Embryonic facial prominence (tissue), 1 donor: ENCODE results near the gene IFTAP.

Experiments used
- DNase-seq: peaks from one replicate; pipeline ENCODE4 v3.0.0-alpha.2; 2016; ENCODE audit errors: extremely low spot score

IFTAP gene

GRCh38 chr11:36598051-36598450 is 3.7 kb downstream of the IFTAP start, which contains the start of gene RAG2:
RAG2 (minus strand) TSS chr11:36598236; CDS start chr11:36594168, 4,068 bp downstream.
- no peak for DNase-seq

GRCh38 chr11:36600180-36600579 is 5.9 kb downstream of the IFTAP start:
- DNase-seq = no peak

GRCh38 chr11:36601155-36601554 is 6.9 kb downstream of the IFTAP start:
- DNase-seq = no peak

DNA sequence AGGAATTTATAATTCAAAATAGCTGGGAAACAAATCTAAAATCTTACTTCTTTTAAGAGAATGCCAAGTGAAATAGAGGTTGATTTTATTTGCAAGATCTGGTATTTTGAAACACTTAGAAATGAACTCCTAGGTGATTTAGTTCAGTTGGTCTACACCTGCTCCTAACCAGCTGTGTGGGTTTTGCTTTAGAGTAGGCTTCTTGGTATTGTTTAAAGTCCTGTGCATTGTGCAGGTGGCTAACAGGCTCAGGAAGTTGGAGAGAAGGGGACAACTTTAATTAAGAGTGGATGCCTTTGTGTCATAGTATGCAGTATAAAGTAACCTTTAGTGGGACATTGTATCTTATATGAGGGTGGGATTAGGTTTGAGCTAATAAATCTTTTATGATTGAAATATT is 7.8 kb downstream of the IFTAP start:
- no peak for DNase-seq

DNA sequence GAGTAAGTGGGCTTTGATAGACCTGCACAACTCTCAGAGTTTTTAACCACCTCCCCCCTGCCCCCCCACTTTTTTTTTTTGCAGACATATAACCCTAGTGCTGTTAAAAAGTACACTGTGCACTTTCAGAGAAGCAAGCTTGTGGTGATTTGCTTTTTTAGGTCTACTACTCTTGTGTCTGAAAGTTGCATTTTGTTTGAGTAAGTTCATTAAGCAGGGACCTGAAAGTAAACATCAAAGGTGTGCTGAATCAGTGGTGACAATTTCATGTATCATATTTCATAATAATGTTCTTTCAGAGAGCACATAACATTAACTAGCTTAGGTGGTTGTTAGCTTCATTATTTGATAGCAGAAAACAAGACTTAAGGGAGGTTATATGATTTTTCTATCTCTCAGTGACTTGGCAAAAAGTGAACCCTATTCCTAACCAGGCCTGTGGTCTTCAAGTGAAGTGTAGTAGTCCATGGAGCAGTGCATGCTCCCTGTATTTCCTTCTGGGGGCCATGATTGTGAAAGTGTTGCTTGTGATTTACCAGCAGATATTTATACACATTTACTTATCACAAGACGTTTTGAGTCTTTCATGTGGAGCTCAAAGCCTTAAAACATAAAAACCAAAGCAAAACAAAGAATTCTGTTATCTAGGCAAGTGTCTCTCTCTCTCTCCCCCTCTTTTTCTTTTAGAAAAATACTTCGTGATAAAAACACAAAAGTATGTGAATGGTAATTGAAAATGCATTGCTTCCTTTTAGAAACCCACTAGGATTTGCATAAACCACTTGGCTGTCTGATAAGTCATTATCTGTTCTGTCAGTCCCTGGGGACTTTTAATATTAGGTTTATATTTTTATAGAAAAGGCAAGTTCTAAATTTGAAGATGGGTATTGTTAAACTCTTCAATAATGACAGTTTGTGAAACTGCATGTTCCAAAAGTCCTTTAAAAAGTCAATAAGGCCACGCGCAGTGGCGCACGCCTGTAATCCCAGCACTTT is 11.2 kb downstream of the IFTAP start:
- DNase-seq = no peak

DNA sequence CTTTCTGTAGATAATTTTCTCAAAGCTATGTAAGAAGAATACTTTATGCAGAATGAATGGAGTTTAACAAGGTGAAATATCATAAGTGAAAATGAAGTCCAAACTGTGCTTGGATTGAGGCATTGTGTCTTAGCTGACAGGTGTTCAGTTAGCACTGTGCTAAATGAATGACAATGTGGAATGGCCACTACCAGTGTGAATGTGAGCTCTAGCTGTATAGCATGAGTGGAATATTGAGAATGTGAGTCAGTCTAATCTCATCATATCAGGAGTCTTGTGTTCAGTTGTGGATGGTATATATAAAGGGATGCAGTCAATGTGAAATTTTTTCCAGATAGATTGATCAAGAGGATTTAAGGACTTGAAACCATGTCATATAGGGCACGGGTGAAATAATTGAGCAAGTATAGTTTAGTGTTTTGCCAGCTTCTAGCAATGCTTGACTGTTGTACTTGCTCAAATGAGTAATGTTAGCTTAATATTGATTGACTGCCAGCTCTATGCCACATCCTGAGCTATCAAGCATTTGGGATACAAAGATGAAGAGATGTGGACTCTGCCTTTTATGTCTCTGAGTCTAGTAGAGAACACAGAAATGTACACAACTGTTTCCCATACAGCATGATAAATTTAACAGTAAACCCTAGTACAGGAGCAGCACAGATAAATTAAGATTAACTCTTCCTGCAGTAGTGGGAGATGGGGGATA is 14.3 kb downstream of the IFTAP start:
- DNase-seq = no peak

DNA sequence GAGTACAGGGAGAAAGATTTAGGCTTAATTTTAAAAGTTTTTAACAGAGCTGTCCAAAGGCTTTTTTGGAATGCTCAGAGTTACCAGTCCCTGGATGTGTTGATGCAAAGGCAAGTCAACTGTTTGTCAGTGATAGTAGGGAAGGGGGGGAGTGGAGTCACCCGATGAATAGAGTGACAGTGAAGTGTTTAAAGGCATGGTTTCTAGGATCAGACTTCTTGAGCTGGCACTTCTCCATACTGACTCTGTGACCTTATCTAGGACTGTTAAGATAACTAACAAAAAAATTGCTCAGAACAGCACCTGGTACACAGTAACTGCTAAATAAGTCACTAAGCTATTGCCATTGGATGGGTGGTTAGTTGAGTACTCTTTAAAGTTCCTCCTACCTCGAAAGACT is 15.1 kb downstream of the IFTAP start:
- no peak for DNase-seq

DNA sequence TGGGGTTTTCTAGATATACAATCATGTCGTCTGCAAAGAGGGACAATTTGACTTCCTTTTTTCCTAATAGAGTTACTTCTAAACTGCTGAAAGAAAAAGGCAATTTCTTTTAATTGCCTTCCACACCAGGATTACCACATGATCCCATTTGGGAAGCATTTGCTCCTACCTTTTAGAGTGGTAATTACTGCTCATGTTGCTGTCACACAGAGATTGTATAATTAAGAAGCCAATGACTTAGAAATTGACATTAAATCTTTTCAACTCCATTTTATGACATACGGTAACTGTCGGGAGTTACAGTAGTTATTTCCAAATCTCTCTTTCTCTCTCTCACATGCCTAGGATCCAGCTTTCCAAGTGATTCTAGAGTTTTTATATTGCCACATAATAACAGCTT is 21.5 kb downstream of the IFTAP start:
- DNase-seq = no peak

DNA sequence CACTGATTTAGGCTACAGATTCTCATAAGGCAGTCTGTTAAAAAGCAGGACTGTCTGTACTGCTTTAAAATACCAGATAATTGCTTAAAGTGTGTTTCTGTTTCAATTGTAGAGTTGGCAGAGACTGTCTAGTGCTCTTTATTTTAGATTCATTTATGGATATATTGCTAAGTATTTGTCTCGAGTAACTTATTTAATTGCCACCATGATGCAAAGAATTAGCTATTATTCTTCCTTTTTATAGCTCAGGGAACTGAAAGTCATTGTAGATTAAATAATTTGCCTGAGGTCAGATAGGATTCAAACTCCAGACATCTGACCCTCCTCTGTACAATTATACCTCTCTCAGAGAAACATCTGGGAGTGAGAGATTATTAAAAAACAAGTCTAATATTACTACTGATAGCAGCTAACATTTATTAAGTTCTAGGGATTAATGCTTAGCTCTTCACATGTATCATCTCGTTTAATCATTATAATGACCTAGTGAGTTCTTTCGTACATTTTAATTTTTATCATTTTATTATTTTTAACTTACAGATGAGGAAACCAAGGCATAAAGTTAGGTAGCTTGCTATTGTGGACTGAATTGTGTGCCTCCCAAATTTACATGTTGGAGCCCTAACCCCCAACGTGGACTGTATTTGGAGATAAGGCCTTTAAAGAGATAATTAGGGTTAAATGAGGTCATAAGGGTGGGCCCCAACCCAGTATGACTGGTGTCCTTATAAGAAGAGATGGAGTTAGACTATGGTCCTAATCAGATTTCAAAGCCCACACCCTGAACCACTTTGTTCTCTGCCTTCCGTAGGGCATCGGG is 23.5 kb downstream of the IFTAP start:
- no peak for DNase-seq

- no peak for DNase-seq
Observed at GRCh38 chr11:36618363-36619047, 24.2 kb downstream of the IFTAP start.

DNA sequence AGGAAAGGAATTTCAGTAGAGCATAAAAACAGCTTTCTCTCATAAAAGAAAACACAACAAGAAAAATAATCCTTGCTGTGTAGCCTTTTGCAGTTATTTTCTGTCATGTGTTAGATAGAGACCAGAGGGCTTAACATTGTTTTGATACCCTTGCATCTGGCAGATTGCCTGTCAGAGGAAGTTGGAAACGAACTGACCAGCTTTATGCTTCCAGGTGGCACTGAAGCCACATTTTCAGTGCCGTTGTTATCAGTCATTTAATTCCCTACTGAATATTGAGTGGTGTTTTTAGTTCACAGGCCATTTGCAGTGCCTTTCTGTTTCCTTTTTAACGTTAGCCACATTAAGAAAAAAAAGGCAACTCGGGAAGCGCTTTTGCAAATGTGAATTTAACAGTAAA is 25.2 kb downstream of the IFTAP start:
- no peak for DNase-seq

DNA sequence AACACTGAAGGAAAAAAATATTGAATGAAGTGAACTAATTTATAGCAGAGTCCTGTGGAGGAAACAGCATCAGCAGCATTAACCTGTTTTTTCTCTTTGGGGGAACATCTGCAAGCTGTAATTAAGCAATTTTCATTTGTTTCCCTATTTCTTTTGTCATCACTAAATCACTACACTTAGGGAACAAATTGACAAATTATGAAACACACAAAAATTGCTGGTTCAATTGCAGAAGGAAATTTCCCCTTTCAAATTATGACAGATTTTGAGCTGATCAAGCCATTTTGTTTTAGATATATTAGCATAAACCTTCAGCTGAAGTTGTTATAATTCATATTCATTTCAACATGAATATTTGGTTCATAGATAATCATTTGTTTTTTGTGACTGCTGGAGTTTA is 25.9 kb downstream of the IFTAP start:
- DNase-seq = no peak

DNA sequence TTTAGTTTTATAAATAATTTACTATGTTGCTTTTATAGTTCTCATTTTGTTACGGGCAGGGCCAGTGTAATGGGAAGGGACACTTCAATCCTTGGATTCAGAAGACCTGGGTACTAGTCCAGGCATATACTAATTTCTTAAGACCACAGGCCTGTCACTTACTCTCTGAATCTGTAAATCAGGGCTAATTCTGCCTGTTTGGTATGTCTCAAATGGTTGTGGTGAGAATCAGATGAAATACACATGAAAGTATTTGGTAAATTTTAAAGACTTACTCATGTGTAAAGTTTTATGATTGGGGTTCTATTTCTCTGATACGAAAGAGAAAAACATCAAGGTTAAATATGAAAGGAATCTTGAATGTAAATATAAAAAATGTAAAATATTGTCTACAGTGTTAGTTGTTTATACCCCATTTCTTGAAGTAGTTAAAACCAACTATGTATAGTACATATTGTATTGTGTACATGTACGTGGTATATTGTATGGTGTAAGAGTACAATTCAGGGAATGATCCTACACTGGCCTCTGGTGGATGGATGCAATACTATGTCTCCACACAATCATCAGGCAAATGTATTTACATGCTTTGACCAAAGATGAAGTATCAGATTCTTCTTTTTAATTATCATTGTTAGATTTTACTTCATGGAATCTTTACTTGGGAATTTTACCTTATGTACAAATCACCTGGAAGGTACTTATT is 28.3 kb downstream of the IFTAP start:
- DNase-seq = no peak

GRCh38 chr11:36623494-36623893 is 29.2 kb downstream of the IFTAP start:
- no peak for DNase-seq

DNA sequence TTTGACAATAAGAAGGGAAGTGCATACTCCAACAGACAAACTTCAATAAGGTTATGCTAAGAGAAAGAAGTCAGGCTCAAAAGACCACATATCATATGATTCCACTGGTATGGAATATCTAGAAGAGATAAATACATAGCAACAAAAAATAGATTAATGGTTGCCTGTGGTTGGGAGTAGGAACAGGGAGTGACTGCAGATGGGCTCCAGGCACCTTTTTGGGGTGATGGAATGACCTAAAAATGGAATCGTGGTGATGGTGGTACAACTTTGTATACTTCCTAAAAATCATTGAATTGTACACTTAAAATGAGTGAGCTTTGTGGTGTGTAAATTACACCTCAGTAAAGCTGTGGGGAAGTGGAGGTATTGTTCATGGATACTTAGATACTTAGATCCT is 32.7 kb downstream of the IFTAP start:
- DNase-seq = no peak

GRCh38 chr11:36627471-36627870 is 33.2 kb downstream of the IFTAP start:
- no peak for DNase-seq

- DNase-seq = no peak
Observed at GRCh38 chr11:36628141-36628540, 33.8 kb downstream of the IFTAP start.

- no peak for DNase-seq
Observed at GRCh38 chr11:36628765-36629244, 34.5 kb downstream of the IFTAP start.

GRCh38 chr11:36631774-36632173 is 37.5 kb downstream of the IFTAP start:
- DNase-seq = no peak

- no peak for DNase-seq
Observed at GRCh38 chr11:36635066-36635862, 41.0 kb downstream of the IFTAP start.
